Fibroblast of skin of right biceps (primary cell): ENCODE measurements around the gene JUNB.
"Not testable (repeated sequence)": the region's sequence is repeated elsewhere in the genome, so short reads cannot be mapped to it uniquely, and the experiment has no call there.

Source experiments
- DNase-seq: peaks from one replicate; pipeline ENCODE4 v3.0.0-alpha.2; 2013

JUNB gene

GRCh38 chr19:12789904-12790619, 1.2 kb upstream of the JUNB start:
- peak; percentile 97 for DNase-seq

GRCh38 chr19:12790628-12791344, 500 bp upstream of the JUNB start:
- DNase-seq: no peak

GRCh38 chr19:12792051-12792852, 966 bp downstream of the JUNB start:
- peak; percentile 68 for DNase-seq

- DNase-seq: no peak
These were observed 1.6 kb downstream of the JUNB start for GRCh38 chr19:12792853-12793289.

- peak; percentile 94 for DNase-seq
These were observed 2.3 kb downstream of the JUNB start for GRCh38 chr19:12793290-12794195.

- no peak for DNase-seq
These were observed 3.1 kb downstream of the JUNB start for GRCh38 chr19:12794196-12794941.

GRCh38 chr19:12794971-12795381, 3.7 kb downstream of the JUNB start:
- DNase-seq: no peak

GRCh38 chr19:12796146-12797071, 5.1 kb downstream of the JUNB start:
- peak; percentile 77 for DNase-seq

GRCh38 chr19:12797141-12797587, 5.9 kb downstream of the JUNB start:
- DNase-seq: no peak

GRCh38 chr19:12797607-12798006, 6.3 kb downstream of the JUNB start:
- DNase-seq: not testable (repeated sequence)

- DNase-seq: no peak
These were observed 8.6 kb downstream of the JUNB start for GRCh38 chr19:12799742-12800465.

GRCh38 chr19:12800466-12800770, 9.1 kb downstream of the JUNB start:
- DNase-seq: no peak

- DNase-seq: no peak
These were observed 9.7 kb downstream of the JUNB start for GRCh38 chr19:12800923-12801465.

- peak; percentile 71 for DNase-seq
These were observed 10.4 kb downstream of the JUNB start, which contains the start of the genes PRDX2 and THSD8 for GRCh38 chr19:12801466-12802266. TSS of gene PRDX2 (minus strand) at chr19:12801800. CDS start at chr19:12801261, 539 bp downstream. TSS of gene THSD8 (plus strand) at chr19:12802069. CDS start at chr19:12802072, 3 bp downstream.

- DNase-seq: no peak
These were observed 11.2 kb downstream of the JUNB start for GRCh38 chr19:12802267-12803106.

GRCh38 chr19:12804051-12804450, 12.8 kb downstream of the JUNB start:
- no peak for DNase-seq
